ENCODE measurements around the gene AGRN.

GRCh38 chr1:971751-972506, 48.0 kb upstream of the AGRN start:
- TF ChIP-seq CTCF (conservative IDR thresholded peaks at IDR 0.05) (no peak), ZFX (IDR thresholded peaks at IDR 0.05) (no peak)
